ENCODE results near the gene CMSS1.

The CMSS1 gene

DNA sequence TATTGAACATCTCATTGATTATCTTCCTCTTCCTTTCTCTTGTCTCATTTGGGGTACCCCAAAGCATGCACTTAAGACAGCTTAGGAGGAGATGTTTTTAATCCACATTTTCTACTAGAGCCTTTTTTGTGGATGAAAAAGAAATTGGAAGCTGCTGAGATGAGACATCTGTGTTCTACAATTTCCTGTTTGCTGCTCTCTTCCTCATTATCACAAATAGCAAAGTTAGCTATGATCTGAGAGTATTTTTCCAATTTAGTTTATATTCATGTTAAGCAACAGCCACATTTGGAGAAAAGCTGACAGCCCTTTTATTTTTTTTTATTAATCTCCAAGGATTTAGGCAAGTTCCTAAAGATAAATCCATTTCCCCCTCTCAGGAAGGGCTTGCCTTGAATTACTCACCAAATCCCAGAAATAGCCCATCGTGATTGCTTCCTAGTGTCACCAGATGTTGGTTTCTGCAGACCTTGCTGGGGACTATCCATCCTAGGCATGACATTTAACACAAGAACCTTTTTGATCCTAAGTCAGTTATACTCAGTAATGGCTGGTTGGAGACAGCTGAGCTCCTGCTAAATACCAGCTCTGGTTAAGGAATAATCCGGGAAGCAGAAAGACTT, 367.4 kb downstream of the CMSS1 start:
- no peak overlapping the region for H3K4me3 ChIP-seq (ENCODE audit: low read length)
- DNase-seq (ENCODE audit: low read depth) = no peak
- TF ChIP-seq, protein P1, sequence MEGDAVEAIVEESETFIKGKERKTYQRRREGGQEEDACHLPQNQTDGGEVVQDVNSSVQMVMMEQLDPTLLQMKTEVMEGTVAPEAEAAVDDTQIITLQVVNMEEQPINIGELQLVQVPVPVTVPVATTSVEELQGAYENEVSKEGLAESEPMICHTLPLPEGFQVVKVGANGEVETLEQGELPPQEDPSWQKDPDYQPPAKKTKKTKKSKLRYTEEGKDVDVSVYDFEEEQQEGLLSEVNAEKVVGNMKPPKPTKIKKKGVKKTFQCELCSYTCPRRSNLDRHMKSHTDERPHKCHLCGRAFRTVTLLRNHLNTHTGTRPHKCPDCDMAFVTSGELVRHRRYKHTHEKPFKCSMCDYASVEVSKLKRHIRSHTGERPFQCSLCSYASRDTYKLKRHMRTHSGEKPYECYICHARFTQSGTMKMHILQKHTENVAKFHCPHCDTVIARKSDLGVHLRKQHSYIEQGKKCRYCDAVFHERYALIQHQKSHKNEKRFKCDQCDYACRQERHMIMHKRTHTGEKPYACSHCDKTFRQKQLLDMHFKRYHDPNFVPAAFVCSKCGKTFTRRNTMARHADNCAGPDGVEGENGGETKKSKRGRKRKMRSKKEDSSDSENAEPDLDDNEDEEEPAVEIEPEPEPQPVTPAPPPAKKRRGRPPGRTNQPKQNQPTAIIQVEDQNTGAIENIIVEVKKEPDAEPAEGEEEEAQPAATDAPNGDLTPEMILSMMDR (conservative IDR thresholded peaks at IDR 0.05; ENCODE audit: low read depth, low read length) = no peak

DNA sequence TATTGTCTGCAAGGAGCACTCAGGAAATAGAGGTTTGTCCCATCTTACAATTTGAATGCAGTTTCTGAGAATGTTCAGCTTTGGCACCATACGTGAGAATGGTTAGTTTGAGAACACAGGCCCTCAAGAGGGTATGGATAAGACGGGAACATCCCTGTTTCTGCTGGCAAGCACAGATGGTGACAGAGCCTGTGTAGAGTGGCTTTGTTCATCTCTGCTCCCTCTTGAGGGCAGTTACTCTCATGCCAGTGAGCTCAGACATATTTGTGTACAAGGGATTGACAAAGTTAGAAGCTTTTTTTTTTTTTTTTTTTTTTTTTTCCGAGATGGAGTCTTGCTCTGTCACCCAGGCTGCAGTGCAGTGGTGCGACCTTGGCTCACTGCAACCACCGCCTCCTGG, 368.2 kb downstream of the CMSS1 start:
- TF ChIP-seq, protein P1 (conservative IDR thresholded peaks at IDR 0.05; ENCODE audit: low read depth, low read length) = no peak
- H3K4me3 ChIP-seq (ENCODE audit: low read length) = no peak overlapping the region
- DNase-seq (ENCODE audit: low read depth) = no peak

DNA sequence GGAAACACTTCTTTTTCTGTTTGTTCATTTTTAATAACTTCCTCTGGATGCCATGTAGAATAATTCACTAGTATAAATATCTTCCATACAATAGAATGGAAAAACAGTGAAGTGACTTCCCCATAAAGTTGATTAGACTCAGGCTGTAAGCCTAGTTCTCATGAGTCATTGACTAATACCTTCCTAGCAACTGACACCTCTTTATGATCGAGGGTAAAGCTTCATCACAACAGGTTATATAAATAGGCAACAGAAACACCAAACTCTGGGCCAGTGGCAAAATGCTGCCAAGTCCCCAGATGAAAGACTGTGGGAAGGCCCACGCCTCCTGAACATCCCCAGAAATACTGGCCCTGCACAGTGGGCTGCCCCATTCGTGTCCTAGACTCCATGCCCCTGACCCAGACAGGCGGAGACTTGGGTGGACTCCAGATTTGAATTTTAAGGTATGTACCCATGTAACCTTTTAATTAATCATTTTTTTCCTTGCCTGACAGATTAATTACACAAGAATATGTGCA, 371.8 kb downstream of the CMSS1 start:
- H3K4me3 ChIP-seq (ENCODE audit: low read length) = no peak overlapping the region
- TF ChIP-seq, protein P1 (conservative IDR thresholded peaks at IDR 0.05; ENCODE audit: low read depth, low read length) = no peak
- peak; percentile 67 for DNase-seq (ENCODE audit: low read depth)

DNA sequence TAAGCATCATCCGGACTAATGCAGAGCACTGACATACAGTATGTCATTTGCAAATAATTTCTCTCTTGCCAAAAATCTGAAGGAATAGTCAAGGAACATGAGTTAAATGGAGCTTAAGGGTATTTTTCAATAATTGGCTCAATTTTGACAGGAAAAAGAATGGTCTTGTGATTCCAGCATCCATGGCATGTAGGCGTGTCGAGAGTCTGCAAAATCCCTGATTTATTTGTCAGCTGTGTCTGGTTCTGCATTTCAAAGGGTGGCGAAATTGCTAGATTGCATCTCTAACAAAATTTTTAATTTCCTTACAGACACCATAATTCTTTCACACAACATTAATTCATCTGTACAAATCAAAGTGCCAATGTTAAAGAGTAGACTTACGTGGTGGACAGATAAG, 377.7 kb downstream of the CMSS1 start:
- TF ChIP-seq, protein P1 (conservative IDR thresholded peaks at IDR 0.05; ENCODE audit: low read depth, low read length) = no peak
- no peak for DNase-seq (ENCODE audit: low read depth)
- no peak overlapping the region for H3K4me3 ChIP-seq (ENCODE audit: low read length)

DNA sequence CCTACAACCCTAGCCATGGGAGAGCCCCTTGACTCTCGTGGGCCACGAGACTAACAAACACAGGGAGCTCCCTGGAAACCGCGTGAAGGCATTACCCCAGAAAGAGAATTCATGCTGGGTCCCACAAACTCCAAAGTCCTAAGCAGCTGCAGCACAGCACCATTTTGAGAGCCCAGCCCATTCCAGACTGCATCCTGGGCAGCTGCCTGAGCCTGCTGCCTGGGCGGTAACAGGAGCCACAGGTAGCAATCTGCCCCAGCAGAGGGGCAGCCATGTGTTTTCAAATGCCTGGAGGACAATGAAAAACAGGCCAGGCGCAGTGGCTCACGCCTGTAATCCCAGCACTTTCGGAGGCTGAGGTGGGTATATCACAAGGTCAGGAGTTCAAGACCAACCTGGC, 380.2 kb downstream of the CMSS1 start:
- H3K4me3 ChIP-seq (ENCODE audit: low read length) = no peak overlapping the region
- TF ChIP-seq, protein P1 (conservative IDR thresholded peaks at IDR 0.05; ENCODE audit: low read depth, low read length) = no peak
- DNase-seq (ENCODE audit: low read depth) = no peak

DNA sequence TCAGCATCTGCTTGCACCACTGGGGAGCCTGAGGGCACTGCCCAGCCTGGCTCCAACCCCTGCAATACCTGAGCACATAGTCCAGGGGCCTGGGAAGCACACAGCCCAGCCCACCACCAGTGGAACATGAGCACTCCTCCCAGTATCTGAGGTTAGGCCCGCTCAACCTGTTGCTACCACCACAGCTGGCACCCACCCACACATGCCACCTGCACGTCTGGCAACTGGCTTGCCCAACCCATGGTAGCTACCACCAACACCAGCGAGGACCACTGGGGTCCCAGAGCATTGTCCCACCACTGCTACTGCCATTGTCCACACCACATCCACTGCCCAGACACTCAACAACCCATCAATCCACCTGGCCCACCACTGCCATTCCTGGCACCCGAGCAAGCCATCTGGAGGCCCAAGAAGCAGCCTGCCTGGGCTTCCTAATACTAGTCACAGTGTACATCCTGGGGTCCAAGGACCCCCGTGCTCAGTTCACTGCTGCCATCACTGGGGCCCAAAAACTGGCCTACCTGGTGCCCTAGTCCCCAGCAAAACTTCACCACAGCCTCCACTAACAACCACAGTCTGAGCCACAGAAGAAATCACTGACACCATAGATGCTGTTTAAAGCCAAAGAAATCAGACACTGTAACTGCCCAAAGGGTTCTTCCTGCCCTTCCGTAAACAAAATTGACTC, 381.1 kb downstream of the CMSS1 start:
- H3K4me3 ChIP-seq (ENCODE audit: low read length) = no peak overlapping the region
- DNase-seq (ENCODE audit: low read depth) = no peak
- TF ChIP-seq, protein P1 (conservative IDR thresholded peaks at IDR 0.05; ENCODE audit: low read depth, low read length) = no peak

DNA sequence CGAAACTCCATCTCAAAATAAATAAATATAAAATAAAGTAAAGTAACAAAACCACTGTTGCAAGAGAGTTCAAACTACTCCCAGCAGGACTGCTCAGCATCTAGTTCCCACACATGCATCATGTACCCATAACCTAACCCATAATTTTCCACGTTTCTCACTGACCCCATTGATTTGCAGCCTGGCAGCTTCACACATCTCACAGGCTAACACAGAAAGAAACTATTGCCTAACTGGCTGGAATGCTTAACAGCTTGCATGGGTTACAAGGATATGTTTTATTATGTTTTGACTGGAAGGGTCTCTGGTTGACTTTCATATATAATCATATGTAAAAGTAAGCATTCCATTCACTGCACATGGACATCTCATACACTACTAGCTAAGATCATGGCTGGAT, 387.5 kb downstream of the CMSS1 start:
- TF ChIP-seq, protein P1 (conservative IDR thresholded peaks at IDR 0.05; ENCODE audit: low read depth, low read length) = no peak
- H3K4me3 ChIP-seq (ENCODE audit: low read length) = no peak overlapping the region
- no peak for DNase-seq (ENCODE audit: low read depth)
